Uterus (tissue), 2 donors: ENCODE results near the gene SCAMP4.

Source experiments
- POLR2A ChIP-seq, 2 donors: fragments of 450-650 bp; IDR thresholded peaks; one replicate each; pipeline ENCODE4 v1.6.1; 2016; ENCODE audit warnings: antibody characterized with exemption in 2 of 2, mild to moderate bottlenecking in 1 of 2, moderate library complexity in 1 of 2
- TF ChIP-seq, protein P1 (sequence below), 4 experiments: fragments of 200-600 bp in 2 of 4; fragments of 450-650 bp in 2 of 4; sonication (generic) in 2 of 4; IDR thresholded peaks; one replicate each; pipeline ENCODE4 v1.5.1; 2016 to 2019; ENCODE audit warnings: antibody characterized with exemption in 4 of 4, mild to moderate bottlenecking in 2 of 4, moderate library complexity in 1 of 4

DNA sequence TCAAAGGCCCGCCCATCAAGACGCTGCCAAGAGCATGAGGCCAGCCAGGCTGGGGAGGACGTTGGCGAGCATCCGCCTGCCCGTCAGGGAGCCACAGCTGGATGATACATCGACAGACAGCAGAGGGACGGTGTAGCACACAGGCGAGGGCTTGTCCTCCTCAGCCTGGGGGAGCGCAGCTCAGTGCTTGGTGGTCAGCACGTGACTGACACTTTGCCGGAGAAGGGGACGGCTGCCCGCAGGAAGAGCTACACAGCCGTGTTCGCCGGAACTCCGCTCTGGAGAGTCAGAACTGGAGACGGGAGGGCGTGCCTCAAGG, 69.9 kb downstream of the SCAMP4 start:
- TF ChIP-seq, protein P1, sequence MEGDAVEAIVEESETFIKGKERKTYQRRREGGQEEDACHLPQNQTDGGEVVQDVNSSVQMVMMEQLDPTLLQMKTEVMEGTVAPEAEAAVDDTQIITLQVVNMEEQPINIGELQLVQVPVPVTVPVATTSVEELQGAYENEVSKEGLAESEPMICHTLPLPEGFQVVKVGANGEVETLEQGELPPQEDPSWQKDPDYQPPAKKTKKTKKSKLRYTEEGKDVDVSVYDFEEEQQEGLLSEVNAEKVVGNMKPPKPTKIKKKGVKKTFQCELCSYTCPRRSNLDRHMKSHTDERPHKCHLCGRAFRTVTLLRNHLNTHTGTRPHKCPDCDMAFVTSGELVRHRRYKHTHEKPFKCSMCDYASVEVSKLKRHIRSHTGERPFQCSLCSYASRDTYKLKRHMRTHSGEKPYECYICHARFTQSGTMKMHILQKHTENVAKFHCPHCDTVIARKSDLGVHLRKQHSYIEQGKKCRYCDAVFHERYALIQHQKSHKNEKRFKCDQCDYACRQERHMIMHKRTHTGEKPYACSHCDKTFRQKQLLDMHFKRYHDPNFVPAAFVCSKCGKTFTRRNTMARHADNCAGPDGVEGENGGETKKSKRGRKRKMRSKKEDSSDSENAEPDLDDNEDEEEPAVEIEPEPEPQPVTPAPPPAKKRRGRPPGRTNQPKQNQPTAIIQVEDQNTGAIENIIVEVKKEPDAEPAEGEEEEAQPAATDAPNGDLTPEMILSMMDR (IDR thresholded peaks at IDR 0.05) = no peak
- no peak for TF ChIP-seq POLR2A (IDR thresholded peaks at IDR 0.05)
